ENCODE measurements around the gene ELP5.

The ELP5 gene

DNA sequence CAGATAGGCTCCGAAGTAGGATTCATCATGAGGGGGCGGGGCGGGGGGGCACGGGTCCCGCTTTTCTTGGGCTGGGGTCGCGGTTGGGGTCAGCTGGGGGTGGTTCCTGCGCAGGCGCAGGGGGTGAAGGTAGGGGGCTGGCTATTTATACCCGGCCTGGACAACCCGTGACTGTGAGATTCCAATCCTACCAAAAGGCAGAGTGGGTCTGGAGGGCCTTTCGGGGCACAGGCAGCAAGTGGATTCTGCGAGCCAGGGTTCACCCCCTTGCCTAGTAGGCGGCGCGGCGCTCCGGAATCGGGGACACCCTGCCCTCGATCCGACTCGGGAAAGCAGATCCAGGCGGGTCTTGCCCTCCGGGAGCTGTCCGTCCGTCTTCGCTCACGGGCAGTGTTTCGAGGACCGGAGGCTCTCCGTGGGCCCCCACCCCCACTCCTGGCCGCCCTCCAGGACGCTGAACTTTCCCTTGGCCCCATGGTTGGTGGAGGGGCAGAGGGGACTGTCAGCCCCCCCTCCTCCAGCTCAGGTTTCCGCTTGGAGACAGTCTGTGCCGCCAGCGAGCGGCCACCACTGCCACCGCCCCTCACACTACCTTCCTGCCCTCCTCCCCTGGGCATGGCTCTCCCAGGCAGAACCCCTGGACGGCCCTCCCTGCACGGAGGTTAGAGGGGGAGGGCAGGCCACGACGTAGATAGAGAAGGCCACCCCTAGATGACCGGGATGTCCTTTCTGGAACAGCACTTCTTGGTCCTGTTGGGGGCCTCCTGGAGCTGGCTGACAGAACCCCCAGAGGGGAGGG, 30.1 kb downstream of the ELP5 start:
- DNase-seq (ENCODE audit: extremely low read depth, low read depth) = no peak
- TF ChIP-seq, protein P1, sequence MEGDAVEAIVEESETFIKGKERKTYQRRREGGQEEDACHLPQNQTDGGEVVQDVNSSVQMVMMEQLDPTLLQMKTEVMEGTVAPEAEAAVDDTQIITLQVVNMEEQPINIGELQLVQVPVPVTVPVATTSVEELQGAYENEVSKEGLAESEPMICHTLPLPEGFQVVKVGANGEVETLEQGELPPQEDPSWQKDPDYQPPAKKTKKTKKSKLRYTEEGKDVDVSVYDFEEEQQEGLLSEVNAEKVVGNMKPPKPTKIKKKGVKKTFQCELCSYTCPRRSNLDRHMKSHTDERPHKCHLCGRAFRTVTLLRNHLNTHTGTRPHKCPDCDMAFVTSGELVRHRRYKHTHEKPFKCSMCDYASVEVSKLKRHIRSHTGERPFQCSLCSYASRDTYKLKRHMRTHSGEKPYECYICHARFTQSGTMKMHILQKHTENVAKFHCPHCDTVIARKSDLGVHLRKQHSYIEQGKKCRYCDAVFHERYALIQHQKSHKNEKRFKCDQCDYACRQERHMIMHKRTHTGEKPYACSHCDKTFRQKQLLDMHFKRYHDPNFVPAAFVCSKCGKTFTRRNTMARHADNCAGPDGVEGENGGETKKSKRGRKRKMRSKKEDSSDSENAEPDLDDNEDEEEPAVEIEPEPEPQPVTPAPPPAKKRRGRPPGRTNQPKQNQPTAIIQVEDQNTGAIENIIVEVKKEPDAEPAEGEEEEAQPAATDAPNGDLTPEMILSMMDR (IDR thresholded peaks at IDR 0.05; ENCODE audit: low read depth, low read length, missing control alignments) = no peak

DNA sequence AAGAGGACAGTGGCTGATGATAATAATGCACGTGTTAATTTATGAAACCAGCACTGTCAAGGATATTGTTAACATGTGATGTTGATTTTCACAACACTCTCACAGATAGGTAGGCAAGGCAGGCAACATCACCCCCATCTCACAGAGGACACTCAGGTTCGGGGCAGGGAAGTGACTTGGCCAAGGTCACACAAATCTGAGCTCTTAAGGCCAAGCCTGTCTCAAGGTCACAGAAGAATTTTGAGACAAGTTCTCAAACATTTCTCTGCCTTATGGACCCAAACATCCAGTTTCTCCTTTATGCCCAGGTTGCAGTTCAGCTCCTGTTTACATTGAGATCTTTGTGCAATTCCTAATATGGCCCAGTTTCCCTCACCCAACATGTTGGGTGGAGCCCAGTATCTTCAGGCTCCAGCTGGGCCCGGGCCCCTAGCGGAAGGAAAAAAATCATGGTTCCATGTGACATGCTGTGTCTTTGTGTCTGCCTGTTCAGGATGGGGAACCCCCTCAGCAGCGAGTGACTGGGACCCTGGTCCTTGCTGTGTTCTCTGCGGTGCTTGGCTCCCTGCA, 30.8 kb downstream of the ELP5 start:
- peak overlapping the region; percentile 51 for H3K4me3 ChIP-seq (replicated peaks; ENCODE audit: low read depth, low read length)
- no peak for DNase-seq (ENCODE audit: extremely low read depth, low read depth)
- TF ChIP-seq, protein P1 (IDR thresholded peaks at IDR 0.05; ENCODE audit: low read depth, low read length, missing control alignments) = no peak

More for the DNA sequence above, 30.1 kb downstream of the ELP5 start:
- peak overlapping the region; percentile 51 for H3K4me3 ChIP-seq (replicated peaks; ENCODE audit: low read depth, low read length)

DNA sequence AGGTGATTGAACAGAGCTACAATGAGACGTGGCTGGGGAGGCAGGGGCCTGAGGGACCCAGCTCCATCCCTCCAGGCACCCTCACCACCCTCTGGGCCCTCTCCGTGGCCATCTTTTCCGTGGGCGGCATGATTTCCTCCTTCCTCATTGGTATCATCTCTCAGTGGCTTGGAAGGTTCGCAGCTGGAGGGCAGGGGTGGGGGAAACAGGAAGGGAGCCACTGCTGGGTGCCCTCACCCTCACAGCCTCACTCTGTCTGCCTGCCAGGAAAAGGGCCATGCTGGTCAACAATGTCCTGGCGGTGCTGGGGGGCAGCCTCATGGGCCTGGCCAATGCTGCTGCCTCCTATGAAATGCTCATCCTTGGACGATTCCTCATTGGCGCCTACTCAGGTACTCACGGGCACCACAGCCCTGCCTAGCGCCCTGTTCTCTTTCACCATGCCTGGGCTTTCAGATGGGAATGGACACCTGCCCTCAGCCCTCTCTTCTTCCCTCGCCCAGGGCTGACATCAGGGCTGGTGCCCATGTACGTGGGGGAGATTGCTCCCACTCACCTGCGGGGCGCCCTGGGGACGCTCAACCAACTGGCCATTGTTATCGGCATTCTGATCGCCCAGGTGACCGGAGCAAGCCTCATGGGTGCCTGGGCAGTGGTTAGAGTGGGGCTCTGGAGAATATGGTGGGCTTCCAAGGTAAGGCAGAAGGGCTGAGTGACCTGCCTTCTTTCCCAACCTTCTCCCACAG, 31.6 kb downstream of the ELP5 start:
- H3K4me3 ChIP-seq (replicated peaks; ENCODE audit: low read depth, low read length) = no peak overlapping the region
- DNase-seq (ENCODE audit: extremely low read depth, low read depth) = no peak
- TF ChIP-seq, protein P1 (IDR thresholded peaks at IDR 0.05; ENCODE audit: low read depth, low read length, missing control alignments) = no peak

DNA sequence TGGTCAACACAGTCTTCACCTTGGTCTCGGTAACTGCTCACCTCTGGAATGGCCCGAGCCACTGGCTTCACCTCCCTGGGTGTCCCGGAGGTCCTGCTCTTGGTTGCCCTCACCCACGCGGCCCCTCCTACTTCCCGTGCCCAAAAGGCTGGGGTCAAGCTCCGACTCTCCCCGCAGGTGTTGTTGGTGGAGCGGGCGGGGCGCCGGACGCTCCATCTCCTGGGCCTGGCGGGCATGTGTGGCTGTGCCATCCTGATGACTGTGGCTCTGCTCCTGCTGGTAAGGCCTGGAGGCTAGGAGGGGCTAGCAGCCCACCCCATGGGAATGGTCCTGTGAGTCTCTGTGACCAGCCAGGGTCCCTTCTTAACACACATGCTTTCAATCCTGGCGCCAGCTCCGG, 32.9 kb downstream of the ELP5 start:
- H3K4me3 ChIP-seq (replicated peaks; ENCODE audit: low read depth, low read length) = no peak overlapping the region
- DNase-seq (ENCODE audit: extremely low read depth, low read depth) = no peak
- TF ChIP-seq, protein P1 (IDR thresholded peaks at IDR 0.05; ENCODE audit: low read depth, low read length, missing control alignments) = no peak

DNA sequence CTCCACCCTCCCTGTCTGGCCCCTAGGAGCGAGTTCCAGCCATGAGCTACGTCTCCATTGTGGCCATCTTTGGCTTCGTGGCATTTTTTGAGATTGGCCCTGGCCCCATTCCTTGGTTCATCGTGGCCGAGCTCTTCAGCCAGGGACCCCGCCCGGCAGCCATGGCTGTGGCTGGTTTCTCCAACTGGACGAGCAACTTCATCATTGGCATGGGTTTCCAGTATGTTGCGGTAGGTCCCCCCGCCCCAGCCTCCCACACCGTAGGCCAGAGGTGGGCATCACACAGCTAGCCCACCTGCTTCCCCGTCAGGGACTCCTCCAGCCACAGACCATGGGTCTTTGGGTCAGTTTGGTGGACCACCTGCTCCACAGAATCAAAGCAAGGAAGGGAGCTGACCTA, 33.7 kb downstream of the ELP5 start:
- no peak for DNase-seq (ENCODE audit: extremely low read depth, low read depth)
- TF ChIP-seq, protein P1 (IDR thresholded peaks at IDR 0.05; ENCODE audit: low read depth, low read length, missing control alignments) = no peak
- H3K4me3 ChIP-seq (replicated peaks; ENCODE audit: low read depth, low read length) = no peak overlapping the region

DNA sequence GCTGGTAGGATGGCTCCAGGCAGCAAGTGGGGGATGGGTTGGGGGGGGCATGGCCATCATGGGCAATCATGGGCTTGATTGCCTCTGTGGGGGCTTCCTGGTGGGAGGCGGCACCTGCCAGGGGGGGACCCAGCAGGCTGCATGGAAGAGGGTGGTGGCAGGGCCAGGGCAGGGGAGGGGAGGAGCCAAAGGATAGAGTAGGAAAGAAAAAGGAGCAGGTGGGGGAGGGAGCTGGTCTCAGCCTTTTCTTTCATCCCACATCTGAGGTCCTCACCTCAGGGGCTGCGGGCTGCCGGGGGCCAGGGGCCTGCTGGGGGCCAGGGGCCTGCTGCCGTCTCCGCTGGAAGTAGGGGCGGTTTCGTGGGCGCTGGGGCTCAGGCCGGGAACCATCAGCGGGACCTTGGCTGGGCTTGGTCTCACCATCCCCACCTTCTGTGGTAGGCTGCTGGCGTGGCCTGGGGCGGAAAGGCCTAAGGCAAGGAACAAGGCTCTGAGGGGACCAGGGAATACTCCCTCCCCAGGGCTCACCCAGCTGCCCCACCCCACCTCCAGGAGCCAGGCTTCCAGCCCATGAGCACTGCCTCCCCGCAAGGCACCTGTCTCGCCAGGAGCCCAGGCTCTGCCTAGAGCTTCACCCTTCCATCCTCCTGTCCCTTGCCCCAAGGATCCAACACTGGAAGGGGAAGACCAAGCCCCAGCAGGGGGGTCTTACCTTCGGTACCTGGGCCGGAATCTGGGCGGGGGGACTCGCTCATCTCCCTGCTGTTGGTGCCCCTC, 37.4 kb downstream of the ELP5 start:
- DNase-seq (ENCODE audit: extremely low read depth, low read depth) = no peak
- TF ChIP-seq, protein P1 (IDR thresholded peaks at IDR 0.05; ENCODE audit: low read depth, low read length, missing control alignments) = no peak

More for the DNA sequence above, 37.4 kb downstream of the ELP5 start:
- H3K4me3 ChIP-seq (replicated peaks; ENCODE audit: low read depth, low read length) = no peak overlapping the region
